Fibroblast of mammary gland (primary cell): Measurements from ENCODE around the gene NRG3.
A peak's percentile ranks its signal among the peaks of the same experiment; 100 is the strongest.

Source experiments
- DNase-seq: peaks from one replicate; pipeline ENCODE4 v3.0.0-alpha.2; 2010; ENCODE audit warnings: low read depth
- H3K4me3 ChIP-seq: 2 replicates; pipeline ENCODE4 v1.5.1; 2011; ENCODE audit warnings: low read depth, mild to moderate bottlenecking, low read length, moderate library complexity; ENCODE audit not compliant: control insufficient read depth
- CTCF ChIP-seq: conservative IDR thresholded peaks from 2 replicates; pipeline ENCODE4 v1.5.1; 2011; ENCODE audit warnings: low read depth, low read length, inconsistent platforms; ENCODE audit not compliant: control insufficient read depth, insufficient read depth

NRG3 gene

GRCh38 chr10:82932451-82932850 lies 1057.5 kb downstream of the NRG3 start:
- H3K4me3 ChIP-seq: no peak overlapping the region
- no peak for TF ChIP-seq CTCF
- no peak for DNase-seq

GRCh38 chr10:82934429-82934828 lies 1059.4 kb downstream of the NRG3 start:
- H3K4me3 ChIP-seq: no peak overlapping the region
- no peak for DNase-seq
- TF ChIP-seq CTCF: no peak

GRCh38 chr10:82934947-82935346 lies 1060.0 kb downstream of the NRG3 start:
- no peak overlapping the region for H3K4me3 ChIP-seq
- DNase-seq: no peak
- TF ChIP-seq CTCF: no peak

- DNase-seq: no peak
- TF ChIP-seq CTCF: no peak
- H3K4me3 ChIP-seq: no peak overlapping the region
Measured at GRCh38 chr10:82938331-82938730, 1063.3 kb downstream of the NRG3 start.

GRCh38 chr10:82942286-82943099 lies 1067.5 kb downstream of the NRG3 start:
- no peak overlapping the region for H3K4me3 ChIP-seq
- TF ChIP-seq CTCF: no peak
- peak; percentile 41 for DNase-seq

GRCh38 chr10:82943142-82943541 lies 1068.1 kb downstream of the NRG3 start:
- TF ChIP-seq CTCF: no peak
- no peak for DNase-seq
- no peak overlapping the region for H3K4me3 ChIP-seq
